HG03045 (cell line): ENCODE results near the gene TES.
"Not testable (repeated sequence)": the region's sequence is repeated elsewhere in the genome, so short reads cannot be mapped to it uniquely, and the experiment has no call there.

Source experiments
- ATAC-seq: cut with Tn5 transposase; IDR thresholded peaks from one replicate; pipeline ENCODE4 v1.9.1; 2021; ENCODE audit warnings: mild to moderate bottlenecking, moderate library complexity; ENCODE audit not compliant: unreplicated experiment

TES gene

GRCh38 chr7:116241291-116241690 lies 31.0 kb downstream of the TES start:
- ATAC-seq = no peak

- no peak for ATAC-seq
These were observed 31.8 kb downstream of the TES start for GRCh38 chr7:116242178-116242577.

- no peak for ATAC-seq
These were observed 32.4 kb downstream of the TES start for GRCh38 chr7:116242759-116243158.

GRCh38 chr7:116244803-116245202 lies 34.5 kb downstream of the TES start:
- not testable (repeated sequence) for ATAC-seq

- ATAC-seq = no peak
These were observed 36.0 kb downstream of the TES start for GRCh38 chr7:116246357-116246756.

DNA sequence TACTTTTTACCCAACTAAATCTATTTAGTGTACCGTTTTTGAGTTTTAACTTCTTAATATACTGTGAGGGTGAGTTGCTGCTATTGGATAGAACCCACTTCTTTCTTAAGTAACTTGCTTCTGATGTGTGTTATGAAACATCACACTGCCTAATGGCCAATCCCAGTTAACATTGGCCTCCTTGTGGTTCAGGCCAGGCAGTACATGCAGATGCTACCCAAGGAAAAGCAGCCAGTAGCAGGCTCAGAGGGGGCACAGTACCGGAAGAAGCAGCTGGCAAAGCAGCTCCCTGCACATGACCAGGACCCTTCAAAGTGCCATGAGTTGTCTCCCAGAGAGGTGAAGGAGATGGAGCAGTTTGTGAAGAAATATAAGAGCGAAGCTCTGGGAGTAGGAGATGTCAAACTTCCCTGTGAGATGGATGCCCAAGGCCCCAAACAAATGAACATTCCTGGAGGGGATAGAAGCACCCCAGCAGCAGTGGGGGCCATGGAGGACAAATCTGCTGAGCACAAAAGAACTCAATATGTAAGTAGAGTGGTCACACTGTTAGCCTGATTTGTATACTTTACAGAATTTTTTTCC lies 39.7 kb downstream of the TES start:
- ATAC-seq = no peak

DNA sequence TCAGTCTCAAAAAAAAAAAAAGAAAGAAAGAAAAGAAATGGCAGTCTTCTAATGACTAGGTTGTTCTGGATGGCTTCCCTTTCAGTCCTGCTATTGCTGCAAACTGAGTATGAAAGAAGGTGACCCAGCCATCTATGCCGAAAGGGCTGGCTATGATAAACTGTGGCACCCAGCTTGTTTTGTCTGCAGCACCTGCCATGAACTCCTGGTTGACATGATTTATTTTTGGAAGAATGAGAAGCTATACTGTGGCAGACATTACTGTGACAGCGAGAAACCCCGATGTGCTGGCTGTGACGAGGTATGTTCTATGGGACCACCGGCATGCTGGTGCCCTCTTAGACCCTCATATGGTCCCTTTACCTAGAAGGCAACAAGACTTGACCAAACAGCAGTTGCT lies 41.3 kb downstream of the TES start:
- ATAC-seq = no peak

DNA sequence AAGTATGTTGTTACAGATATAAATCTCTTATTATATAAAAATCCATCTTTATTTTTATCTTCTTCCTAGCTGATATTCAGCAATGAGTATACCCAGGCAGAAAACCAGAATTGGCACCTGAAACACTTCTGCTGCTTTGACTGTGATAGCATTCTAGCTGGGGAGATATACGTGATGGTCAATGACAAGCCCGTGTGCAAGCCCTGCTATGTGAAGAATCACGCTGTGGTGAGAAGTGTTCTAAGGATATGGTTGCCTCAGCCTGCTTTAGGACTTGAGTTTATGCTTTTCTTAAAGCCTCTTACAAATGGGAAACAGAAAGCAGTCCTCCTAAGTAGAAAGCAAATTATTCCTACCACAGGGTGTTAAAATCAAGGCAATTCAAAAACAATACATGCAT lies 41.9 kb downstream of the TES start:
- no peak for ATAC-seq

GRCh38 chr7:116257156-116257555 lies 46.8 kb downstream of the TES start:
- ATAC-seq = no peak

DNA sequence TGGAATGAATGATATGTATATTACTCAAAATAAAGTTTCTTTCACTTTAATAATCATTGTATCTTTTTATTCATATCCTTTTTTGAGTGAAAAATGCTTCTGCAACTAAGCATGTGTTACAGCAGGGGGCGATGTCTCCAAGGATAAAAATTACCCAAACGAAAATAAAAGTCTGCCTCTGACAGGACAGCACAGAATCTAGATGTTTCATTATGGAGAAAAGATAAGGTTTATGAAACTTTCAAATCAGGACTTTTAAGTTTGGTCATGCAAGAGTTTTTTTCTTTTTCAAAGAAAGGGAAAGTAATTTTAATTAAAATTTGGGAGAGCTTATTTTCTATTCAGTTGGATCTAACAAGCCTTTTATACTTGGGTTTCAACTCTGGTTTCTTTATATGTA lies 48.4 kb downstream of the TES start:
- ATAC-seq = no peak

DNA sequence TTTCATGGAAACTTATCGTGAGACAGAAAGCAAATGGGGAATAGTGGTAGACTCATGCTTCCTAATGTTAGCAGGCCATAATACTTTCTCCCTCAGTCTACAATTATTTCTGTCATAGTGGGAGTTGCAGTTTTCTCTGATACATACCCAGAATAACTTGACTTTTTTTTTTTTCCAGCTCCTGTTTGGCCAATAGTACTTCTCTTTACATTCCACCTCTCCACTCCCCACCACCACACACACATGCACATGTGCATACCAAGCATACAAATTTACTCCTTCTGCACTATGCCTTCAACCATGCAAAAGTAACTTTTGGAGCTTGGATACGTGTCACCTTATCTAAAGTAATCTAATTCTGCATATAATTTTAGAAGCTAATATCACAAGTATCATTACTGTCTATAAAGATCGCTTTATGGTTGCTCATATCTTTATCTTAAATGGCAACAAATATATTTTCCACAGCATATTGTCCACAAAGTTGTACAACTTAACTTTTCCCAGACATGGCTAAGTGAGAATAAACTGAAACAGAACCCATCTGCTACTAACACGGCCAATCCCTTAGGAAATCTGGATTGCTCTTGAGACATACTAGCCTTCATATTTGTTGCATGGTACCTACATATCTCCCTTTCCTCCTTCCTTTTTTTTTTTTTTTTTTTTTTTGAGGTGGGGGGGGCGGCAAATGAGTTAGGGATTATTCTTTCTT lies 49.0 kb downstream of the TES start:
- no peak for ATAC-seq

GRCh38 chr7:116259871-116260440 lies 49.6 kb downstream of the TES start:
- no peak for ATAC-seq

GRCh38 chr7:116261904-116262303 lies 51.6 kb downstream of the TES start:
- no peak for ATAC-seq

GRCh38 chr7:116265881-116266280 lies 55.5 kb downstream of the TES start:
- ATAC-seq = no peak

- ATAC-seq = no peak
These were observed 59.1 kb downstream of the TES start for GRCh38 chr7:116269466-116269865.

DNA sequence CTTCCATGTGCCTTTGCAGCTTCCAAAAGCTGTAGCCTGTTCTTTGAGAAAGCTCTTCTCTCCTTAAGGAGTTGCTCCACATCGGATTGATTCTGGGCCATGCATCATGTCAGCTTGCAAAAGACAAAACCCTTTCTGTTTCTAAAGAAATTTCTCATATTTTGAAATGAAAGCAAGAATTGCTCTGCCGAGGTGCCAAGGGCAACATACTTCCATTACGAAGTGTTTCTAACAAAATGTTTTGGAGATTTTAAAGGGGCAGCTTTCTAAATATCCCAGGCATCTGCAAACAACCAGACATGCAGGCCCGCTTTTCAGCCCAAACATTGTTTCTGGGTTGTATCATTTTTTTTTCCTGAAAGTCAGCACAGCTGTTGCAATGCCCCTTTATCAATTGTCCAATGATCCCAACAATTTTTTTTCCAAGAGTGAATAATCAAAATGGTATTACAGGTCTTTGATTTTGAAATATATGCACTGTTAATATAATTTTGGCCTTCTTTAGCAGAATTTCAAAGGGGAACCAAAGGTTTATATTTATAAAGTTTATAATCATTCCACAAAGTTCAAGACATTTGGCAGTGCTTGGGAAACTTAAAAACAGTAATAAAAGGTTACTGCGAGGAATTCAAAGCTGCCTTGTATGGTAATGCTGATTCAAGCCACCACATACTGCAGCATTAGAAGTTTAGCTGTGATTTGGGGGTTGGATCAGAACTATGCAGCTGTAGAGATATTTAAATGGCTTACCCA lies 61.0 kb downstream of the TES start:
- ATAC-seq = no peak

DNA sequence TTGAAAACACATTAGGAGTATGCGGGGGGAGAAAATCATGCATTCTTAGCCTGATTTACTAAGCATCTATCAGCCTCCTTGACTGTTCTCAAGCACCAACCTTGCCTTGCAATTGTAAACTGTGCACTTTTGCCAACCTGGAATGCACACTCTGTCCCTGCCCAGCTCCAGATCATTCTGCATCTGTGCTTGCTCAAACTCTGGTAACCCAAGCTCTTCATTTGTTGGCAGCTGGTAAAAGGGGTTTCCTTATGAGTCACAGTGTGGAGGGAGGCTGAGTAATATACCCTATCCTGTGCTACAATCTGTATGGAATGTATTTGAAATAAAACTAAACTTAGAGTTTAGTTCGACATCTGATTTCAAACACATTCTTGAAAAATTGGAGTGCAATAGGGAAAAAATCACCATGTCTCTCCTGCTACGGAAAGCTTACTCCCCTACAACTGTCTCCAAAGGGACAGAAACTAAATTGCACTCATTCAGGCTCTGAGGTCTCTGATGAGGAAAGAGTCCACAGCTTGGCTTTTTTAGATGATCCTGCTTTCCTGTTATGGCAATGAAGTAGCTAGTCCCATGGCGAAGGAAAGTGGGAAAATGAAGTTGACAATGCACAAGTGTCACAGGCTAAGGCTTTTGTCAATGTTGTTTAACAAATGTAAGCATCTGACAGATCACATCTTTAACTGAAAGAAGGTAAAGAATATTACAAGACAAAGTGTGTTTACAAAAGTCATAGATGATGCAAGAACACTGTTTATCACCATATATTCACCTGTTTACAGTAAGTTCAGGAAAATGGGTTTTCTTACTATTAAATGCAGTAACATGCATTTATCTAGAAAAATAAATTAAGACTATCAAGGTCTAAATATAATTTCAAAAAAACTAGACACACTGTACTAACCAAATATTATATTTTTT lies 61.9 kb downstream of the TES start:
- no peak for ATAC-seq

DNA sequence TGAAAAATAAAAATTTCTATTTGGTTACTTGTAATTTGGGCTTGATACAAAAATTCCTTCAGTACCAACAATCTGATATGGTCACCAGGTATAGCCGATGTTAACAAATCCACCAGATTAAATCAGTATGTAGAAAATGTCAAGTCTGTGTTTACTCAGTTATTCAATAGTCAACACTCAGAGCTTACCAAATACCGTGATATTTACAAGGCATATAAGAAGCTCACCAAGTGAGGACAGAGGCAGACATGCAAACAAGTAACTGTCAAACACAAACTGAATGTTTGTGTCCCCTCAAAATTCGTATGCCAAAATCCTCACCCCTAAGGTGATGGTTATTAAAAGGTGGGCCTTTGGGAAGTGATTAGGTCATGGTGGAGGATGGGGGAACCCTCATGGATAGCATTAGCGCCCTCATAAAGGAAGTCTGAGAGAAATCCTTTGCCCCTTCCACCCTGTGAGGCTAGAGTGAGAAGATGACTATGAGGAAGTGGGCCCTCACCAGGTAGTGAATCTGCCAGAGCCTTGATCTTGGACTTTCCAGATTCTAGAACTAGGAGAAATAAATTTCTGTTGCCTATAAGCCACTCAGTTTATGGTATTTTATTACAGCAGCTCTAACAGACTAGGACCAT lies 63.1 kb downstream of the TES start:
- ATAC-seq = no peak

- no peak for ATAC-seq
These were observed 63.6 kb downstream of the TES start for GRCh38 chr7:116273918-116274301.

GRCh38 chr7:116277070-116277469 lies 66.7 kb downstream of the TES start:
- ATAC-seq = no peak
